GM18873 (cell line): ENCODE results near the gene KAT6B.
"Not testable (repeated sequence)": the region's sequence is repeated elsewhere in the genome, so short reads cannot be mapped to it uniquely, and the experiment has no call there.

Experiments
- ATAC-seq: cut with Tn5 transposase; IDR thresholded peaks from one replicate; pipeline ENCODE4 v1.9.1; 2021; ENCODE audit warnings: mild to moderate bottlenecking, moderate library complexity, moderate number of reproducible peaks; ENCODE audit not compliant: unreplicated experiment, low FRiP score

Gene KAT6B

DNA sequence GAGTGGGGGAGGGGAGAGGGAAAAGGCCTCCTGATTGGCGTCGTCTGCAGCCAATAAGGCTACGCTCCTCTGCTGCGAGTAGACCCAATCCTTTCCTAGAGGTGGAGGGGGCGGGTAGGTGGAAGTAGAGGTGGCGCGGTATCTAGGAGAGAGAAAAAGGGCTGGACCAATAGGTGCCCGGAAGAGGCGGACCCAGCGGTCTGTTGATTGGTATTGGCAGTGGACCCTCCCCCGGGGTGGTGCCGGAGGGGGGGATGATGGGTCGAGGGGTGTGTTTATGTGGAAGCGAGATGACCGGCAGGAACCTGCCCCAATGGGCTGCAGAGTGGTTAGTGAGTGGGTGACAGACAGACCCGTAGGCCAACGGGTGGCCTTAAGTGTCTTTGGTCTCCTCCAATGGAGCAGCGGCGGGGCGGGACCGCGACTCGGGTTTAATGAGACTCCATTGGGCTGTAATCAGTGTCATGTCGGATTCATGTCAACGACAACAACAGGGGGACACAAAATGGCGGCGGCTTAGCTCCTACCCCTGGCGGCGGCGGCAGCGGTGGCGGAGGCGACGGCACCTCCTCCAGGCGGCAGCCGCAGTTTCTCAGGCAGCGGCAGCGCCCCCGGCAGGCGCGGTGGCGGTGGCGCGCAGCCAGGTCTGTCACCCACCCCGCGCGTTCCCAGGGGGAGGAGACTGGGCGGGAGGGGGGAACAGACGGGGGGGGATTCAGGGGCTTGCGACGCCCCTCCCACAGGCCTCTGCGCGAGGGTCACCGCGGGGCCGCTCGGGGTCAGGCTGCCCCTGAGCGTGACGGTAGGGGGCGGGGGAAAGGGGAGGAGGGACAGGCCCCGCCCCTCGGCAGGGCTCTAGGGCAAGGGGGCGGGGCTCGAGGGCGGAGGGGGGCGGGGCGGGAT is at the start of gene KAT6B:
Gene KAT6B, plus strand, starts transcription at position 459 of the 903 bp plus-strand sequence. CDS start 16,258 bp downstream, outside the sequence.
- ATAC-seq, result peak; percentile 95

DNA sequence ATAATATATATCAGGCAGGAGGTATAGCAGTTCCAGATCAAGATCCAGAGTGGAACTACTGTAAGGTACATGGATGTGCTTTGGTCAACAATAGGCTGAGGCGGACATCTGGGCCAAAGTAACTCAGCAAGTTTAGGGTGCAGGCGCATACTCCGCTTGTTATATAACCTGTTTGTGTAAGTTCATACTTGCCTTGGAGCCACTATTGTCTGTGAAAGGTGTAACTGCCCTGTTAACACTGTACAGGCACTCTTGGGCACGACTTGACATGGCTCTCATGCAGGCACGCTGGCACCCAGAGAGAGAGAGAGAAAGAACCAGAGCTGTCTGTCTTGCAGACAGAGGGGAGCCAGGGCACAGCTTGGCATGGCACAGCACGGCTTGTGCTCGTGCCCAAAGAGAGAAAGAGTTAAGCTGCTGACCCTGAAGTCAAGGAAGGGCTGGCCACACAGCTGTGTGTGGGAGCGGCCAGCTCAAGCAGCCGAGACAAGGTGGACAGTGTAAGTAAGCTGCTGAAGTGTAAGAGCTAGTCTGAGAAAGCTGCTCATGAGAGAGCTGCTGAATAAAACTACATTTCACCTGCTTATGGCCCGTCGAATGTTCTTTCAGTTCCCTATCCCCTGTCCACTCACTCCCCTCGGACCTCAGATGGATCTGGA is 47.8 kb upstream of the KAT6B start:
- ATAC-seq, result no peak

DNA sequence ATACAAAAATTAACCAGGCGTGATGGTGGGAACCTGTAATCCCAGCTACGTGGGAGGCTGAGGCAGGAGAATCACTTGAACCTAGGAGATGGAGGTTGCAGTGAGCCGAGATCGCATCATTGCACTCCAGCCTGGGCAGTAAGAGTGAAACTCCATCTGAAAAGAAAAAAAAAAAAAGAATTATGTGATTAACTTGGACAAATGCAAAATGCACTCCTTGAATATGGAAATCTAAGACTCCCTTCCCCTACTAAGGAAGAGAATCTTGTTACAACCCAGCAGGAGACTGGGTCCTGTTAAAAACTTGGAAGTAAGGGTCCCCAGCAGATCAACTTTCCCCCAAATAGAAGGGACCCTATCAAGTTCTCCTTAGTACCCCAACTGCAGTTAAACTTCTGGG is 44.5 kb upstream of the KAT6B start:
- ATAC-seq, result not testable (repeated sequence)

DNA sequence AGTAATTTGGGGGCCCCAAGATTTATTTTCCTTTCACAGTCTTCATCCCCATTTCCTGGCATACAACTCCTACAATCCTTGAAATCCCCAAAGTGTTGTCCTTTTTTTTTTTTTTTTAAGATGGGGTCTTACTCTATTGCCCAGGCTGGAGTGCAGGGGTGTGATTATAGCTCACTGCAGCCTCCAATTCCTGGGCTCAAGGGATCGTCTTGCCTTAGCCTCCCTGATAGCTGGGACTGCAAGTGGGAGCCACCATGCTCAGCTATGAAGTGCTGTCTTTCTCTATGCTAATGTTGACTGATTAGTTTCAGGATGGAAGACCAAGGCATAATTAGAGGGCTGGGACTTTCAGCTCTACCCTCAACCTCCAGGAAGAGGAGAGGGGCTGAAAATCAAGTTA is 41.9 kb upstream of the KAT6B start:
- ATAC-seq, result no peak

DNA sequence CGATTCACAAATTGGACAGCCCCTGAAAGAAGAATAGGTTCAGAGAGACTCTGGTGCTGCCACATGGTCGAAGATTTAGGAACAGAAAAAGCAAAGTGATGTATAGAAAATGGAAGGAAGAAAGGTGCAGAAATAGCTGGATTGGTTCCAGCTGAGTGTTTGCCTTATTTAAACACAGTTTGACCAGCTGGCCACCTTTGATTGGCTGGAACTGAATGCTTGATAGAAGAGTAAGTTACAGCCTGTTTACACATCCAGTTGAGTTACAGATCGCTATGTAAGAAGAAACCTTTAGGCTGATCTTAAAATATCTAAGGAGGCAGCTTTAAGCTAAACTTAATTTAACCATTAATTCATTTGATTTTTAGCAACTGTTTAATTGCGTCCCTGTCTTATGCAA is 40.3 kb upstream of the KAT6B start:
- ATAC-seq, result no peak

DNA sequence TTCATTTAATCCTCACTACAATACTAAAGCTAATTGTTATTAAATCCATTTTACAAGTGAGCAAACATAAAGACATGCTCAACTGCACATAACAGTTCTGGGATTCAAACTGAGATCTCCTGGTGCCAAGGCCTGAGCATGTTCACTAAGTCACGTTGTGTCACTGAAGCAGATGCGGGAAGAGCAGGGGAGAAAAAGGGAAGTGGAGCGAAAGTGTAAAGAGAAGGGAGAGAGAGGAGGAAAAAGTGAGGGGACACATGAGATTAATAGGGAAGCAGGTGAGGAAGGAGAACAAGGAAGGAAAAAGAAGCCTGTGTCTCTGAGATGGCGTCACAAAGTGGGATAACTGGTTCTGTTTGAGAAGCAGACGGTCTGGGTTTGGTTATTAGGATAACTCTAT is 38.9 kb upstream of the KAT6B start:
- ATAC-seq, result no peak

DNA sequence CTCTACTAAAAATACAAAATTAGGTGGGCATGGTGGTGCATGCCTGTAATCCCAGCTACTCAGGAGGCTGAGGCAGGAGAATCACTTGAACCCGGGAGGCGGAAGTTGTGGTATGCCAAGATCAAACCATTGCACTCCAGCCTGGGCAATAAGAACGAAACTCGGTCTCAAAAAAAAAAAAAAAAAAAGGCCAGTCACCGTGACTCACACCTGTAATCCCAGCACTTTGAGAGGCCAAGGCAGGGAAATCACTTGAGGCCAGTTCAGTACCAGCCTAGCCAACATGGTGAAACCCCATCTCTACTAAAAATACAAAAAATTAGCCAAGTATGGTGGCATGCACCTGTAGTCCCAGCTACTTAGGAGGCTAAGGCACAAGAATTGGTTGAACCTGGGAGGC is 34.4 kb upstream of the KAT6B start:
- not testable (repeated sequence) for ATAC-seq

DNA sequence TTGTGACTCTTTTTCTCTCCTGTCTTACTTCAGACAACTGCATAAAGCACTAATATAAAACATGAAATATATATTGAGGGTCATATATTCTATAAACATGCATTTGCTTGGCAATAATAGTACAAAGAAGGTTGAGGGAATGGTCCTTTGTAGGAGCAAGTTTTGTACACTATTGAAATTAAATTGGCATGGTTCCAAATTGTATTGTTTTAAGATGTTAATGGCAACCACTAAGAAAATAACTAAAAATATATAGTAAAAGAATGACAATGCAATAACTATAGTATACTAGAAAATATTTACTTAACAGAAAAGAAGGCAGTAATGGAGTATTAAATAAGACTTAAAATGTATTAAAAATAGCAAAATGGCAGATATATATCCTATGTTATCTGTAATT is 33.7 kb upstream of the KAT6B start:
- ATAC-seq, result no peak

DNA sequence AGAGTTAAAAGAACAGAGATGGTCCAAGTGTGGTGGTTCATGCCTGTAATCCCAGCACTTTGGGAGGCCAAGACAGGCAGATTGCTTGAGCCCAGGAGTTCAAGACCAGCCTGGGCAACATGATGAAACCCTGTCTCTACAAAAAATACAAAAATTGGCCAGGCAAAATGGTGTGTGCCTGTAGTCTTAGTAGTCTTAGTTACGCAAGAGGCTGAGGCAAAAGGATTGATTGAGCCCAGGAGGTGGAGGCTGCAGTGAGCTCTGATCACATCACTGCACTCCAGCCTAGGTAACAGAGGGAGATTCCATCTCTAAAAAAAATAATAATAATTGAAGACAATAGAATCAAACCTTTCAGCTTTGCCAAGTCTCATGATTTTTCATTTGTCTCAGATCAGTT is 33.2 kb upstream of the KAT6B start:
- ATAC-seq, result not testable (repeated sequence)

DNA sequence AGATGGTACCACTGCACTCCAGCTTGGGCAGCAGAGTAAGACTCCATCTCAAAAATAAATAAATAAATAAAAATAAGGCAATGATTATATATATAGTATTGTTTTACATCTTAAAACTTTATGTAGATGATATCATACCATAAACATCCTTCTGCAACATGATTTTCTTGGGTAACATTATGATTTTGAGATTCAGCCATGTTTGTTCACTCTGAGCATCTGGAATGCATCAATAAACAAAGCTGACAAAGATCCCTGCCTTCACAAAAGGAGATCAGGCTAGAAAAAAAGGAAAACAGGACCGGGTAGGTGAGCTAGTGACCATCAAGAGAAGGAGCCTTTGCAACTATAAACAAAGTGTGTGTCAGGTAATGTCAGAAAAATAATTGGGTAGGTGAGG is 31.9 kb upstream of the KAT6B start:
- ATAC-seq, result no peak

DNA sequence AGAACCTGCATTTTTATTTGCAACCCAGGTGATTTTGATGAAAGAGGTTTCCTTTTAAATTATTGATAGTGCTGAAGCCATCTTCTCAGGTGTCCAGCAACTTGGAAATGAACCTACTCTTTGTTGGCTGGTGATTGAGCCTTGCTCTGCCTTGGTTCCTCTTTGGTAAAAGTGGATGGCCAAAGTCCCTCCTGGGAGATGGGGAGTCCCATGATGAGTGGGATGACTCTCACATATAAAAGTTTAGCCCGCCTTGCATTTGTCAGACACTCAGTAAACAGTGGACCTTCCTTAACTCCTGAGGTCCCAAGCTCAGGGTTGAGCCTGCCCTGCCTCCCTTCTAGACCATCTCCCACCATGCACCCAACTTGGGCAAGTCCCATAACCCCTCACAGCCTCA is 28.9 kb upstream of the KAT6B start:
- ATAC-seq, result no peak

DNA sequence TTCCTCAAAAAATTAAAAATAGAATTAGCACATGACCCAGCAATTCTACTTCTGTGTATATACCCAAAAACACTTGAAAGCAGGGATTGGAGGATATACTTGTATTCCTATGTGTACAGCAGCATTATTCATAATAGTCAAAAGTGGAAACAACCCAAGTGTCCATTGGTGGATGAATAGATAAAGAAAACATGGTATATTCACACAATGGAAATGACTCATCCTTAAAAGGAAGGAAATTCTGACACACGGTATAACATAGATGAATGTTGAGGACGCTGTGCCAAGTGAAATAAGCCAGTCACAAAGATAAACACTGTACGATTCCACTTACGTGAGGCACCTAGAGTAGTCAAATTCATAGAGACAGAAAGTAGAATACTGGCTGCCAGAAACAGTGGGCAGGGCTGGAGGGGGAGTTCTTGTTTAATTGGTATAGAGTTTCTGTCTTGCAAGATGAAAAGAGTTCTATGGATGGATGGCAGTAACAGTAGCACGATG is 26.6 kb upstream of the KAT6B start:
- no peak for ATAC-seq

DNA sequence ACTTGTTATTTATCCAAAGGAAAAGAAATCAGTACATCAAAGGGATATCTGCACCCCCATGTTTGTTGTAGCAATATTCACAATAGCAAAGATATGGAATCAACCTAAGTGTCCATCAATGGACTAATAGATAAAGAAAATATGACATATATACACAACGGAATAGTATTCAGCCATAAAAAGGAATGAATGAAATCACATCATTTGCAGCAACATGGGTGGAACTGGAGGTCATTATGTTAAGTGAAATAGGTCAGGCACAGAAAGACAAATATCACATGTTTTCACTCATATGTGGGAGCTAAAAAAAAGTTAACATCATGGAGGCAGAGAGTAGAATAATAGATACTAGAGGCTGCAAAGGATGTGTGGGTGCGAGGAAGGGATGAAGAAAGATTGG is 25.0 kb upstream of the KAT6B start:
- no peak for ATAC-seq

DNA sequence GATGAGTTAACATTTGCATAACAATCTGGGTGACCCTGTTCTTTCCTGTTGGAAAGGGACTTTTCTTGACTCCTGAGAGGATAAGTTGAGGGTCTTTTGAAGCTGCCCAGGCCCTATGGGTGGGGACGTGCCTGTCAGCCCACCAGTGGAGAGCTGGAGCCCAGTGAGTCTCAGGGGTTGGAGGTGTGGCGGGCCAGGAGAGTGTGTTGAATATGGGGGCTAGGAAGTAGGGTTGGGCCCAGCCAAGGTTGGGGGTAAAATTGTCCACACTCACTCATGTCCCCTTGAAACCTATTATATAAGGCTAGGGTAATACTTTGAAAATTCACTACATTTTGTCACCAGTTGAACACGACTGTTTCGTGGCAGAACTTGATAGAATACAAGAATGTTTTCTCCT is 17.9 kb upstream of the KAT6B start:
- ATAC-seq, result no peak

DNA sequence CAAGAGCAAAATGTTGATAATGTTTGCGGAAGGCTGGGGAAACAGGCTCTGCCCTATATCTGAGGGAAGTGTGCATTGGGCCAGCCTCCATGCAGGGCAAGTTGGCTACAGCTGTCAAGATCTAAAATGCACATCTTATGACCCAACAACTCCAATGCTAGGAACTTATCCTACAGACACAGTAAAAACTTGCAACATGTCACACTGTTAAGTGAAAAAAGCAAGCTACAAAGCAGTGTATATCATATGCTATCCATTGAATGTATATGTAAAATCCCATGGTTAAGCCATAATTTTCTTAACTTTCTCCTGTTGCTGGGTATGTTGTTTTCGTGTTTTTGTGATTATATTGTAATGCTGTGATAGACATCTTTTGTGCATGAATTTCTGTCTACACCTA is 16.3 kb upstream of the KAT6B start:
- ATAC-seq, result no peak

DNA sequence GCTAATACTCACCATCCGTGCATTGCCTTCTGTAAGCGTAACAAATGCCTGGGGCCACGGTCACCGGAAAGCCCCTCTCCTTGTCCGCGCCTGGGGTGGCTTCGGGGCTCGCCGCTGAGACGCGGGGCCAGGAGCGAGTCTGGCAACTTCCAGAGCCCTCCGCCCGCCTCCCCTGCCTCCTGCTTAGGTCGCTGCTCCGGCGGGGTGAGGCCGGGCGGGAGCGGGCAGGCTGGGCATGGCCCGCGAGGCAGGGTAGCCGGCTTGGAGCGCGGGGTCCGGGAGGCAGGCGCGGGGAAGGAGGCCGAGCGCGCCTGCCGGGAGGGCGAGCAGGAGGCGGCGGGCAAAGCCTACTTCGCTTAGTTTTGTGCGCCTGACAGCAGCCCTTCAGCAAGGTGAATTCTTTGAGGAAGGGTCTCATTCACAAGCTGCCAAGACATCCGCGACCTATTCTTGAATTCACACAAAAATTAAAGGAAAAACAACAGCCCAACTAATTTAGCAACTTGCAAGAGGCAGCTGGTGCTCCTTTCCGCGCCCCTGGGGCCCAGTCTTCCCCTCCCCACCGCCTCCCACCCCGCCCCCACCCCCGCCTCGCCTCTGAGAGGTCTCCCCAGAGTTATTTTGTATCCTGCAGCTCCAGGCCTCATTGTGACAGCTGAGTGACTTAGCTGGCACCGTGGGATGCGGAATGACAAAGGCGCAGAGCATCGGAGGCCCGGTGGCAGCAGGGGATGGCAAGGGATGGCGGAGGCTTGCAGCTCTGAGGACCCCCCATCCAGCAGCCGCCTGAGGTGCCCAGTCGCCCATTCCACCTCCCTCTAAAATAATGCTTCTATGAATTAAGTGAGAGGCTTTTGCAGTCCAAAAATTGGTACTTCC is 12.8 kb upstream of the KAT6B start:
- ATAC-seq, result no peak

DNA sequence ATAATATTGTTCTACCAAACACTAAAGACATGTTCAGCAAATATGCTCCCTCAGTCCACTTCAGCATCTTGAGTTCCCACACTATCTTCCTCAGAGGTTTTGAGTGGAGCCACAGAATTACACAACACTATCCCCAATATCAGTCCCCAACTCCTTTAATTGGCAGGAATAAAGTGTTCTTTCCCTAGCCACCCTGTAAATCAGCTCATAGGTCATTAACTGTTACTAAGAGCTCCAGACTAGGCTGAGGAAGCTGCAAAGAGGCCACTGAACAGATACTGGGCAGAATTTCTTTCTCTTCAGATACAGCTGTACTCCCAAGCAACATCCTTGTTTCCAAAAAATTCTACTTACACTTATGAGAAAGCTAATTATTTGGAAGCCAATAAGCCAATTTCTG is 11.6 kb upstream of the KAT6B start:
- no peak for ATAC-seq

DNA sequence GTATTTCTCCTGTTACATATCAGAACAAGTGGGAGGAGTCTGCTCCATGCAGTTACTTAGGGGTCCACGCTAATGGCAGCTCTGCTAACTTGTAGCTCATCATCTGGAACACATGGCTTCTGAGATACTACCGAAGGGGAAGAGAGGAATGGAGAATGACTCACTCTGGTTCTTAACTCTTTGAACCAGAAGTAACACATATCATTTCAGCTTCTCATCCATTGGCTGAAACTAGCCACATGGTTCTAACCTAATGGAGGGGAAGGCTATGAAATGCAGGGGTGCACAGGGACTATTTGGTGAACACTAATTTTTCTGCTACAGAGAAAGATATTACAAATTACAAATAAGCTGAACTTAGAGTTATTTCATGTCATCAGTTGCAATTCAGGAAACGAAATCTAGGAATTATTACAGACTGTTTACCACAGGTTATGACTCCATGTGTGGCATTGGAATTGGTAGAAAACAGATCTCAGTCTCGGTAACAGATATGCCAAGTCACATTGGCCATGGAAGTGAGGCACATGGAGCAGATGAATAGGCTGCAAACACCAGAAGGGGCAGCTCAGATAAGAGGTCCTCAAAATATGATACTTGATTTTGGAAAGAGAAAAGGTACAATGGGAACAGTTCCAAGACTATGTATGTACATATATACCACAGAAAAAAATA is 9.4 kb upstream of the KAT6B start:
- no peak for ATAC-seq

DNA sequence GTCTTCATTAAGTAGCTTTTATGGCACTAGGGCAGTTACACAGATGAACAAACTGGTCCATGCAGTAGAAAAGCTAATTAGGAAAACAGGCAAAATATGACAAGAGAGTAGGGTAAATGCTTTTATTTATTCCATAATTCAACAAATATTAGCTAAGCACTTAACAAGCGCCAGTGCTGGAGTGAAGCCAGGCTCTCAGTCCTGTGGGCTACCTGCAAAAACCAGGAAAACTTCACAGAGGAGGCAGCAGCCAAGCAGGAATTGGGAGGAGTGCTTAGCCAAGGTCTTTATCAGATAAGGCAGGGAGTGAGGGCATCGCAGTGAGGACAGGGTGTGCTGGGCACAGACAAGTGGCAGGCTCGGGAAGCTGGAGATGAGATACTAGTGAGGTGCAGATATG is 4.9 kb upstream of the KAT6B start:
- no peak for ATAC-seq

DNA sequence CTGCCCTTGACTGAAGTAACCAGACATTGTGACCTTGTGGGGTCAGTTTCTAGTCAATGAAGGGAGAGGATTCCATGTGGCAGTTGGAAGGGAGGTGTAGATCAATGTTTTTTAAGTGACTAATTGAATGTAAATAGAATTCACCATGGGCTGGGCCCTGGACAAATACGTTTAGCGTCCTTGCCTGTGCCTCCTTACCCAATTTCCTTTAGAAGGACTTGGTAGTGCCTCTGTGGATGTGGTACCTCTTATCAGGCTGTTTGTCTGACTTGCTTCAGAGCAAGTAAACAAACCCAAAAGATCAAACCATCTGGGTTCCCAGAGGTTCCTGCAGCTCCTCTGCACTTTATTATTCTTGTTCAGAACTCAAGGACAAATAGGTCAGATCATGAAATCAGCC is 4.3 kb upstream of the KAT6B start:
- no peak for ATAC-seq
